Calu3 (cell line): Measurements from ENCODE around the gene LUC7L2. TPM values are rescaled to one million over a fixed set of nuclear protein-coding genes. Genes with fewer than 3 reads are reported as not detected.
"Not testable (repeated sequence)": the region's sequence is repeated elsewhere in the genome, so short reads cannot be mapped to it uniquely, and the experiment has no call there.

ENCODE experiments used
- BruUV-seq: library from RNA; stranded (reverse); fragments of 400-500 nt; replicated peaks from 2 replicates; lab custom pipeline; 2021; lab: Mats Ljungman, UMichigan
- CTCF ChIA-PET: fragments of 300-600 bp; sonication (Branson Sonifier 250); formaldehyde crosslinking; loops from one replicate; lab custom pipeline; 2022; ENCODE audit warnings: antibody characterized with exemption; lab: Charles Lee
- DNase-seq: peaks from one replicate; pipeline ENCODE4 v3.0.0; 2022
- H3K27ac Mint-ChIP-seq: one replicate; pipeline ENCODE4 v1.8.0; 2022; ENCODE audit warnings: mixed read lengths; ENCODE audit not compliant: unreplicated experiment
- H3K27me3 Mint-ChIP-seq: one replicate; pipeline ENCODE4 v1.8.0; 2022; ENCODE audit warnings: mixed read lengths; ENCODE audit not compliant: unreplicated experiment
- H3K36me3 Mint-ChIP-seq: one replicate; pipeline ENCODE4 v1.8.0; 2022; ENCODE audit warnings: mild to moderate bottlenecking, moderate library complexity, mixed read lengths; ENCODE audit not compliant: insufficient read depth, unreplicated experiment
- H3K4me1 Mint-ChIP-seq: one replicate; pipeline ENCODE4 v1.8.0; 2022; ENCODE audit warnings: mild to moderate bottlenecking, low read depth, mixed read lengths; ENCODE audit not compliant: unreplicated experiment
- H3K4me3 Mint-ChIP-seq: one replicate; pipeline ENCODE4 v1.8.0; 2022; ENCODE audit warnings: mild to moderate bottlenecking, low read depth, moderate library complexity, mixed read lengths; ENCODE audit not compliant: unreplicated experiment
- H3K9me3 Mint-ChIP-seq: one replicate; pipeline ENCODE4 v1.8.0; 2022; ENCODE audit warnings: low read depth, mixed read lengths; ENCODE audit not compliant: unreplicated experiment
- intact Hi-C: fragments of 100-400 bp; cut with micrococcal nuclease; formaldehyde crosslinking; loops from one replicate; pipeline ENCODE4 v1.10.0; 2022; ENCODE audit not compliant: unreplicated experiment
- total RNA-seq: library from RNA; stranded (reverse); gene quantifications from 2 replicates; pipeline ENCODE4 v1.2.3, GENCODE V29; 2022
- TF ChIP-seq, protein P1 (sequence below): fragments of 200-600 bp; IDR thresholded peaks from one replicate; pipeline ENCODE4 v1.8.0; 2022; ENCODE audit warnings: antibody characterized with exemption; ENCODE audit not compliant: unreplicated experiment

The LUC7L2 gene
- total RNA-seq, 1 experiment from 2014 or later: 88.8 TPM

DNA sequence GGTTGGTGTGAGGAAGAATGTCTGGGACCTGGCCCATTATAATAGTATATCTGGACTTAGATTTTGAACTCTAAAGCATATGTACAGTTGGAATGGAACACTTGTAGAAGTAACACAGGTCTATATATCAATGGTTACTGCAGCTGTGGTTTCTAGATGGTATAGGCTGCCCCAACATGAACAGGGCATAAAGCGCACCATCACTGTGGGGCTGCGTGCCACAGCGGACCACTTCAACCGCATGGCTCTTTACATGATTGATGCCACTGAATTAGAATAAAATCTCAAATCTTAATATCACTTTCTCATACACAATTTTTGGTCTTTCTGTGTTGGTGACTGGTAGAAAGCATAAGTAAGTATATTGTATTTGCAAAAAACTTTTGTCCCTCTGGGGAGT, 64.3 kb downstream of the LUC7L2 start:
- Mint-ChIP-seq H3K4me1 (no peaks in the 10 kb centered on the region), H3K36me3 (peaks cover 38% of the 10 kb centered on the region)

DNA sequence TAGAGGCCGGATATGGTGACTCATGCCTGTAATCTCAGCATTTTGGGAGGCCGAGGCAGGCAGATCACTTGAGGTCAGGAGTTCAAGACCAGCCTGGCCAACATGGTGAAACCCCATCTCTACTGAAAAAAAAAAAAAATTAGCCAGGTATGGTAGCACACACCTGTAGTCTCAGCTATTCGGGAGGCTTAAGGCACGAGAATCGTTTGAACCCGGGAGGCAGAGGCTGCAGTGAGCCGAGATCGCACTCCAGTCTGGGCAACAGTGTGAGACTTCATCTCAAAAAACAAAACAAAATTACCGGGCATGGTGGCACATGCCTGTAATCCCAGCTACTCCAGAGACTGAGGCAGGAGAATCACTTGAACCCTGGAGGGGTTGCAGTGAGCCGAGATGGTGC, 66.0 kb downstream of the LUC7L2 start:
- H3K4me3 Mint-ChIP-seq, H3K9me3 Mint-ChIP-seq, BruUV-seq, DNase-seq, H3K4me1 Mint-ChIP-seq, intact Hi-C loops, H3K27ac Mint-ChIP-seq, H3K27me3 Mint-ChIP-seq: not testable (repeated sequence)
- peaks cover 38% of the 10 kb centered on the region for H3K36me3 Mint-ChIP-seq
- CTCF ChIA-PET: interaction anchor here (0.7 to 1.0 kb wide), 2 partner anchors 9 to 62 kb away, joined by 3 to 5 read pairs; no protein-coding TSS in a partner anchor

More for the DNA sequence above, 64.3 kb downstream of the LUC7L2 start:
- no peak overlapping the region for H3K27ac Mint-ChIP-seq
- no peaks in the 10 kb centered on the region for H3K27me3 Mint-ChIP-seq
- no peak for DNase-seq
- no peak overlapping the region for H3K4me3 Mint-ChIP-seq
- no TSS peak for BruUV-seq
- no peaks in the 10 kb centered on the region for H3K9me3 Mint-ChIP-seq
- TF ChIP-seq, protein P1, sequence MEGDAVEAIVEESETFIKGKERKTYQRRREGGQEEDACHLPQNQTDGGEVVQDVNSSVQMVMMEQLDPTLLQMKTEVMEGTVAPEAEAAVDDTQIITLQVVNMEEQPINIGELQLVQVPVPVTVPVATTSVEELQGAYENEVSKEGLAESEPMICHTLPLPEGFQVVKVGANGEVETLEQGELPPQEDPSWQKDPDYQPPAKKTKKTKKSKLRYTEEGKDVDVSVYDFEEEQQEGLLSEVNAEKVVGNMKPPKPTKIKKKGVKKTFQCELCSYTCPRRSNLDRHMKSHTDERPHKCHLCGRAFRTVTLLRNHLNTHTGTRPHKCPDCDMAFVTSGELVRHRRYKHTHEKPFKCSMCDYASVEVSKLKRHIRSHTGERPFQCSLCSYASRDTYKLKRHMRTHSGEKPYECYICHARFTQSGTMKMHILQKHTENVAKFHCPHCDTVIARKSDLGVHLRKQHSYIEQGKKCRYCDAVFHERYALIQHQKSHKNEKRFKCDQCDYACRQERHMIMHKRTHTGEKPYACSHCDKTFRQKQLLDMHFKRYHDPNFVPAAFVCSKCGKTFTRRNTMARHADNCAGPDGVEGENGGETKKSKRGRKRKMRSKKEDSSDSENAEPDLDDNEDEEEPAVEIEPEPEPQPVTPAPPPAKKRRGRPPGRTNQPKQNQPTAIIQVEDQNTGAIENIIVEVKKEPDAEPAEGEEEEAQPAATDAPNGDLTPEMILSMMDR: no peak
- intact Hi-C loops: no loop called here
- CTCF ChIA-PET: no interaction called here

DNA sequence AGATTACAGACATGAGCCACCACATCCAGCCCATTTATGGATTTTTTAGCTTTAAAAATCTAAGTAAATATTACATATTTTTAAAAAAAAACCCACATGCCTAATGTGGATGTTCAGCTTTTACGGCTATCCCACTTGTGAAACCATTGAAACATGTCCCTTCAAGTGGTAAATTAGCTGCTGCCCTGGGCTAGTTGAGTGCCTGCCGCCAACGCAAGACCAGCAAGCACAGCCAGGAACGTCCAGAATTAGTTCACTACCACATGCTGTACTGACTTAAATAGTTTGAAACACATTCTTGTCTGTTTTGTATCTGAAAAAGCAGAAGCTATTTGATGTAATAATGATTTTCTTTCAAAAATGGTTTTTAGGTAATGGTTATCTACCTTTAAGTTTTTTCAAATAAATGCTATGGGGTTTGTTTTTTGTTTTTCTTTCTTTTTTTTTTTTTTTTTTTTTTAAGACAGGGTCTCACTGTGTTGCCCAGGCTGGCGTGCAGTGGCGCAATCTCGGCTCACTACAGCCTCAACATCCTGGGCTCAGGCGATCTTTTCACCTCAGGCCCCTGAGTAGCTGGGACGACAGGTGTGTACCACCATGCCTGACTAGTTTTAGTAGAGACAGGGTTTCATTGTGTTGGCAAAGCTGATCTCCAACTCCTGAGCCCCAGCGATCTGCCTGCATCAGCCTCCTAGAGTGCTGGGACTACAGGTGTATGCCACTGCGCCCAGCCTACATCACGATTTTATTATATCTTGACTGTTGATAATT, 66.7 kb downstream of the LUC7L2 start:
- TF ChIP-seq, protein P1: no peak
- intact Hi-C loops: no loop called here
- no TSS peak for BruUV-seq
- DNase-seq: no peak
- Mint-ChIP-seq H3K27ac (no peak overlapping the region), H3K4me3 (no peak overlapping the region), H3K36me3 (peaks cover 45% of the 10 kb centered on the region), H3K9me3 (no peaks in the 10 kb centered on the region), H3K4me1 (peaks cover 8% of the 10 kb centered on the region), H3K27me3 (no peaks in the 10 kb centered on the region)
- CTCF ChIA-PET: interaction anchor here (1.0 kb wide), 1 partner anchor 8 kb away, joined by 5 read pairs; no protein-coding TSS in a partner anchor

DNA sequence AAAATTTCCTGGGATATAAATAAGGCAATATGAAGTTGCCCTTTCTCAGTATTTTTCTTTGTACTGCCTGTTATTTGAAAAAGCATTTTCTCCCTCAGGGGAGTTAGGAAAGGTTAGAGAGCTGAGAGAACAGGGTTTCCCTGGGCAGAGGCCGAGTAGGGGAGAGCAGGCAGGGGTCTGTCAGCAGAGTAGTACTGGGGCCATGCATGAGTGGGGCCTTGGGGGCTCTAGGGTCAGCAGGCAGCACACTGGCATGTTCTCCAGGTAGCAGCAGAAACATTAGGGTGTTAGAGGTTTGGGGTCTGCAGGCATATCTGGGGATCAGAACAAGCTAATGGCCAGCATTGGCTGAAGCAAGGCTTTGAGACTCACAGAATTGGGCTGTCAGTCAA, 67.3 kb downstream of the LUC7L2 start:
- H3K36me3 Mint-ChIP-seq: peaks cover 46% of the 10 kb centered on the region
- TF ChIP-seq, protein P1: no peak
- no peak for DNase-seq
- peaks cover 8% of the 10 kb centered on the region for H3K4me1 Mint-ChIP-seq
- BruUV-seq: no TSS peak
- CTCF ChIA-PET: no interaction called here
- intact Hi-C loops: no loop called here
- H3K27me3 Mint-ChIP-seq: no peaks in the 10 kb centered on the region
- H3K9me3 Mint-ChIP-seq: no peaks in the 10 kb centered on the region
- no peak overlapping the region for H3K27ac Mint-ChIP-seq
- H3K4me3 Mint-ChIP-seq: no peak overlapping the region

DNA sequence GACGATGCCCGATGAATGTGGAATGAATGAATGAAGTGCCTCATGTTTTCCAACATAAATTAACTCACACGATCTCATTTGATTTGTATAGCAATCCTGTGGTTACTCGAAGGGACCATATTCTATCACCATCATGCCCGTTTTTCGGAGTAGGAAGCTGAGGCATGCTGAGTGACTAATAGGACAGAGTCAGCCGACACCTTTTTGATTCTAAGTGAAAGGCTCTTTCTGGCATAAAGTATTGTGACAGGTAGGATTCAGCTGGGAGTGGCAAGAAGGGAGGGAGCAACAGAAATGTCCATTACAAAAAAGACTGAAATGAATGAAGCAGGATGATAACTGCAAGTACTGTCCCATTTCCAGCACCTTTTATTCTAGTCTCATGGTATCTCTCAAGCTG, 68.1 kb downstream of the LUC7L2 start:
- no peak for DNase-seq
- Mint-ChIP-seq H3K4me1 (peaks cover 8% of the 10 kb centered on the region), H3K4me3 (no peak overlapping the region), H3K27ac (no peak overlapping the region), H3K27me3 (no peaks in the 10 kb centered on the region), H3K36me3 (peaks cover 54% of the 10 kb centered on the region), H3K9me3 (no peaks in the 10 kb centered on the region)
- BruUV-seq: no TSS peak
- CTCF ChIA-PET: no interaction called here
- intact Hi-C loops: no loop called here
- TF ChIP-seq, protein P1: no peak

DNA sequence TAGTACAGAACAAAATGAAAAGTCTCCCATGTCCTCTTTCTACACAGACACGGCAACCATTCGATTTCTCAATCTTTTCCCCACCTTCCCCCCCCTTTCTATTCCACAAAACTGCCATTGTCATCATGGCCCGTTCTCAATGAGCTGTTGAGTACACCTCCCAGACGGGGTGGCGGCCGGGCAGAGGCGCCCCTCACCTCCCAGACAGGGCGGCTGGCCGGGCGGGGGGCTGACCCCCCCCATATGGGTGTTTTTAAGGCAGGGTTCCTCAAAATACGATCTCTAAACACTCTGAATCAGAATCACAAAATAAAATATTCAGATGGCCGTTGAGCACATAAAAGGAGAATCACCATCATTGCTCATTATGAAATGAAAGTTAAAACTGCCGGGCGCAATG, 70.0 kb downstream of the LUC7L2 start:
- H3K27me3 Mint-ChIP-seq, BruUV-seq, H3K4me1 Mint-ChIP-seq, H3K9me3 Mint-ChIP-seq, H3K4me3 Mint-ChIP-seq, H3K27ac Mint-ChIP-seq, CTCF ChIA-PET, DNase-seq: not testable (repeated sequence)
- H3K36me3 Mint-ChIP-seq: peaks cover 56% of the 10 kb centered on the region
- intact Hi-C loops: loop anchor here (5.0 kb wide), 1 partner anchor 48 kb away; no protein-coding TSS in a partner anchor
